GM12878 (cell line): ENCODE results near the gene EFTUD2. TPM values are rescaled to one million over a fixed set of nuclear protein-coding genes. Genes with fewer than 3 reads are reported as not detected.

Experiments
- ATAC-seq: fragments of 200-7000 bp; cut with Tn5 transposase; 3 replicates; pipeline ENCODE4 v1.9.1; 2020; ENCODE audit warnings: mild to moderate bottlenecking, moderate library complexity
- BruUV-seq: library from RNA; stranded (reverse); fragments of 400-500 nt; replicated peaks from 2 replicates; lab custom pipeline; 2021; lab: Mats Ljungman, UMichigan
- CTCF ChIA-PET: fragments of 300-600 bp; sonication (Branson Sonifier 250); formaldehyde crosslinking; extraction: SDS; loops from one replicate; lab custom pipeline; 2021; ENCODE audit warnings: inconsistent platforms; lab: Yijun Ruan, JAX
- POLR2A ChIA-PET: fragments of 350-600 bp; formaldehyde crosslinking; extraction: SDS; loops from one replicate; lab custom pipeline; 2021; ENCODE audit warnings: inconsistent platforms; lab: Charles Lee
- RAD21 ChIA-PET: fragments of 300-600 bp; sonication (Branson Sonifier 250); formaldehyde crosslinking; loops from one replicate; lab custom pipeline; 2023; ENCODE audit warnings: antibody characterized with exemption; ENCODE audit not compliant: unreplicated experiment; lab: Charles Lee
- SMC1A ChIA-PET: fragments of 300-600 bp; sonication (Branson Sonifier 250); formaldehyde crosslinking; loops from one replicate; lab custom pipeline; 2023; ENCODE audit not compliant: unreplicated experiment, uncharacterized antibody; lab: Charles Lee
- DNase-seq: peaks from one replicate; pipeline ENCODE4 v3.0.0-alpha.2; 2011; ENCODE audit warnings: low read depth, low spot score
- FAIRE-seq: peaks from 3 replicates; lab custom pipeline; 2011; peaks lifted over from hg19 to GRCh38; lab: Jason Lieb, UNC
- H2AFZ ChIP-seq: 2 replicates; pipeline ENCODE4 v1.6.0; 2011; ENCODE audit warnings: low read depth, low read length, control low read depth; ENCODE audit not compliant: control insufficient read depth
- H3K27ac ChIP-seq: 2 replicates; pipeline ENCODE4 v1.5.1; 2011; ENCODE audit warnings: control low read depth; ENCODE audit not compliant: control insufficient read depth, insufficient read depth
- H3K27me3 ChIP-seq, 2 experiments: replicated peaks in 1 of 2; 2 replicates each; pipeline versions ENCODE4 v1.6.0 to v1.6.1; 2011; ENCODE audit warnings: low read length in 1 of 2; ENCODE audit not compliant: control insufficient read depth in 2 of 2, insufficient read depth in 2 of 2
- H3K36me3 ChIP-seq, 2 experiments: 2 replicates each; pipeline ENCODE4 v1.5.1; 2011; ENCODE audit warnings: low read length in 1 of 2; ENCODE audit not compliant: control insufficient read depth in 2 of 2, insufficient read depth in 2 of 2
- H3K4me1 ChIP-seq: 2 replicates; pipeline ENCODE4 v1.6.1; 2011; ENCODE audit warnings: mild to moderate bottlenecking, low read length, moderate library complexity, mixed read lengths; ENCODE audit not compliant: control insufficient read depth, insufficient read depth
- H3K4me2 ChIP-seq: 2 replicates; pipeline ENCODE4 v1.6.0; 2011; ENCODE audit warnings: control low read depth; ENCODE audit not compliant: control insufficient read depth, insufficient read depth
- H3K4me3 ChIP-seq: fragments of 200-600 bp; sonication (generic); 2 replicates; pipeline ENCODE4 v1.5.1; 2016
- H3K79me2 ChIP-seq: 2 replicates; pipeline ENCODE4 v1.6.0; 2011; ENCODE audit warnings: low read length; ENCODE audit not compliant: control insufficient read depth, insufficient read depth
- H3K9ac ChIP-seq: 2 replicates; pipeline ENCODE4 v1.8.0; 2011; ENCODE audit warnings: low read length, control low read depth, mixed read lengths; ENCODE audit not compliant: control insufficient read depth, insufficient read depth
- H3K9me3 ChIP-seq: replicated peaks from 3 replicates; pipeline ENCODE4 v1.5.1; 2011; ENCODE audit warnings: mild to moderate bottlenecking, low read length; ENCODE audit not compliant: control insufficient read depth, insufficient read depth
- H4K20me1 ChIP-seq: 2 replicates; pipeline ENCODE4 v1.6.0; 2011; ENCODE audit not compliant: control insufficient read depth, insufficient read depth
- ATF7 ChIP-seq: fragments of 450-650 bp; IDR thresholded peaks from 2 replicates; pipeline ENCODE4 v1.6.1; 2016; ENCODE audit warnings: low read depth, mild to moderate bottlenecking
- E2F4 ChIP-seq: IDR thresholded peaks from 2 replicates; pipeline ENCODE4 v1.6.1; 2012; ENCODE audit warnings: low read depth, low read length, improper control_type of control experiment
- JUND ChIP-seq: IDR thresholded peaks from 2 replicates; pipeline ENCODE4 v1.6.1; 2012; ENCODE audit warnings: low read depth, mild to moderate bottlenecking, low read length, improper control_type of control experiment, moderate library complexity
- NR2C2 ChIP-seq: IDR thresholded peaks from 2 replicates; pipeline ENCODE4 v1.6.1; 2011; ENCODE audit warnings: borderline replicate concordance, low read depth; ENCODE audit not compliant: control insufficient read depth, insufficient read length
- NR2F1 ChIP-seq: fragments of 450-650 bp; conservative IDR thresholded peaks from 2 replicates; pipeline ENCODE4 v1.6.1; 2017; ENCODE audit warnings: mild to moderate bottlenecking
- RAD21 ChIP-seq: IDR thresholded peaks from 2 replicates; pipeline ENCODE4 v1.6.1; 2011; ENCODE audit warnings: mild to moderate bottlenecking, low read depth, low read length, moderate library complexity; ENCODE audit not compliant: insufficient read depth
- RB1 ChIP-seq: fragments of 450-650 bp; formaldehyde crosslinking; IDR thresholded peaks from 2 replicates; pipeline ENCODE4 v1.6.1; 2017; ENCODE audit warnings: mild to moderate bottlenecking, borderline replicate concordance
- SUPT20H ChIP-seq: IDR thresholded peaks from 2 replicates; pipeline ENCODE4 v1.6.1; 2011; ENCODE audit warnings: low read depth, mild to moderate bottlenecking, low read length, moderate library complexity, borderline replicate concordance; ENCODE audit not compliant: control insufficient read depth
- WGBS: methylation state at CpG from one replicate; pipeline ENCODE4 v1.1.6; 2016; ENCODE audit warnings: low lambda C conversion rate; ENCODE audit not compliant: insufficient replicate concordance, insufficient coverage; ENCODE audit errors: missing lambda C conversion rate; 5-methylcytosine and 5-hydroxymethylcytosine counted together
- in situ Hi-C: fragments of 300-500 bp; cut with MboI; formaldehyde crosslinking; loops from 9 replicates; pipeline ENCODE4 v1.14.3; 2018; ENCODE audit warnings: mixed read lengths
- intact Hi-C: fragments of 100-400 bp; cut with micrococcal nuclease; formaldehyde crosslinking; loops from one replicate; pipeline ENCODE4 v1.14.2; 2022; ENCODE audit not compliant: unreplicated experiment
- polyA plus RNA-seq, 11 experiments: library from polyadenylated mRNA; depleted of rRNA in 4 of 11; unstranded in 6 of 11; stranded (reverse) in 5 of 11; fragments of >200 nt; fragmentation: Nextera tagmentation in 4 of 11; fragmentation: Illumina TruSeq in 1 of 11; extraction: Ambion mirVana in 4 of 11; extraction: Trizol in 1 of 11; gene quantifications; 1 replicate in 1 of 11; 2 replicates in 10 of 11; pipeline versions ENCODE4 v1.2.1 to v1.2.3, GENCODE V29; 2011 to 2016; ENCODE audit warnings: inconsistent platforms in 2 of 11, missing spikeins in 2 of 11, low read depth in 1 of 11
- total RNA-seq, 4 experiments: library from RNA; depleted of rRNA in 3 of 4; stranded (reverse); fragments of >200 nt in 3 of 4; fragmentation: Illumina TruSeq in 1 of 4; extraction: Trizol in 1 of 4; gene quantifications; 2 replicates each; pipeline versions ENCODE4 v1.2.1 to v1.2.3, GENCODE V29; 2013 to 2021
- TF ChIP-seq, protein P1 (sequence below): IDR thresholded peaks from 2 replicates; pipeline ENCODE4 v1.6.1; 2012; ENCODE audit warnings: low read depth, low read length, improper control_type of control experiment

EFTUD2 gene
- total and polyA plus RNA-seq, 10 of the 15 experiments (the other 5 are each of a cell fraction or from before 2014, with no cell fraction given), result 33.0 to 198 (median 126) TPM

DNA sequence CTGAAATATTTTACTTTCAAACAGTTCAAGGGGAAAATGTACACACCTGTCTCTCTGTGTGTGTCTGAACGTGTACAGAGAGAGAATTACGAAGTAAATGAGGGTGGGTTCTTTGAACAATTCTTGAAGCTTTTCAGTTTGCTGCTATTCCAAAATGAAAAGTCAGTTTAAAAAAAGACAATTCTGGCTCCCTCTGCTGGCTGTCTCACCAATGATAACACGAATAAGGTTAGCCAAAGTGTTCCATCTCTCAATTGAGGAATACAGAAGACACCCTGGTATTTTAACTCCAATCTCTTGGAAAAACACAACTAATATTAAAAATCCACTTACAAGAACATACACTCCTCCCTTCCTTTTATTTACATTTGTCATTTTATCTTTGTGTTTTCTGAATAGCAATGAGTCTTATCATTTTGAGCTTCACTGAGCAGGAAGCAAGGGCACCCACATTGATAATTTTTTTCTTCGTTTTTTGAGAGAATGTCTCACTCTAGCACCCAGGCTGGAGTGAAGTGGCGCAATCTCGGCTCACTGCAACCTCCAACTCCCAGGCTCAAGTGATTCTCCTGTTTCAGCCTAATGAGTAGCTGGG, 20.5 kb downstream of the EFTUD2 start (continued):
- peak; percentile 34 for TF ChIP-seq RAD21

- RAD21 ChIA-PET, result interaction anchor here (1.4 kb wide), 1 partner anchor 97 kb away, joined by 5 read pairs; no protein-coding TSS in a partner anchor
- 81% methylated on average over 5 of the region's 5 CpGs for WGBS
- CTCF ChIA-PET, result interaction anchor here (0.7 to 0.9 kb wide), 3 partner anchors 8 to 99 kb away, joined by 3 to 4 read pairs (median 3); no protein-coding TSS in a partner anchor
These were observed 22.1 kb downstream of the EFTUD2 start for GRCh38 chr17:44877121-44877520.

DNA sequence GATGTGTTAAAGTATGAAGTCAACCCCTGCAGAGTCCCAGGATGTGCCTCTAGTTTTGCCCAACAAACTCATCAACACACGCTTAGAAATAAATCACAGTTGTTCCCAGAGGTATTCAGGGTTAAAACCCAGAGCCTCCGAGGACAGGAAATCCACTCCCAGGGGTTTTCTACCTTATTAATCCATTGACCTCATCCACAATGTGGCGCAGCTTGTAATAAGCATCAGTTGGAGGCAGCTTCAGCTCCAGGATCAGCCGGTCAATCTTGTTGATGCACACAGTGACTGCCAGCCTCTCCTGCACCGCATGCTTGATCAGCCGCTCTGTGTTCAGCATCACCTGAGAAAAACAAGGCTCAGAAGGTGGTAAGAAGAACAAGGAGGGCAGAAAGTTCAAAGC, 23.5 kb downstream of the EFTUD2 start:
- Histone ChIP-seq H3K27ac (no peak overlapping the region), H3K27me3 (no peaks in the 10 kb centered on the region)
- no peak for FAIRE-seq
- ChIA-PET SMC1A (interaction anchor here (1.1 kb wide), 1 partner anchor 9 kb away, joined by 4 read pairs; no protein-coding TSS in a partner anchor), POLR2A (no interaction called here)
- intact Hi-C loops, result no loop called here
- no TSS peak for BruUV-seq
- TF ChIP-seq NR2C2, result no peak
- TF ChIP-seq, protein P1, sequence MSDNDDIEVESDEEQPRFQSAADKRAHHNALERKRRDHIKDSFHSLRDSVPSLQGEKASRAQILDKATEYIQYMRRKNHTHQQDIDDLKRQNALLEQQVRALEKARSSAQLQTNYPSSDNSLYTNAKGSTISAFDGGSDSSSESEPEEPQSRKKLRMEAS, result no peak
- no peak for TF ChIP-seq RAD21
- TF ChIP-seq ATF7, result no peak
- TF ChIP-seq E2F4, result no peak
- no peak for TF ChIP-seq RB1
- TF ChIP-seq JUND, result no peak
- TF ChIP-seq SUPT20H, result no peak
- TF ChIP-seq, all 136 proteins: peak for 0
- H3K9ac ChIP-seq, result no peak overlapping the region
- no peak for ATAC-seq
- H3K79me2 ChIP-seq, result no peaks in the 10 kb centered on the region
- H4K20me1 ChIP-seq, result no peaks in the 10 kb centered on the region
- DNase-seq, result no peak
- H3K9me3 ChIP-seq, result no peaks in the 10 kb centered on the region
- H3K4me3 ChIP-seq, result no peak overlapping the region
- H3K4me2 ChIP-seq, result no peak overlapping the region
- 77% methylated on average over 6 of the region's 6 CpGs for WGBS
- peaks cover 20 to 40% of the 10 kb centered on the region in 2 experiments for H3K36me3 ChIP-seq
- H3K4me1 ChIP-seq, result no peaks in the 10 kb centered on the region
- CTCF ChIA-PET, result interaction anchor here (1.8 kb wide), 1 partner anchor 11 kb away, joined by 5 read pairs; no protein-coding TSS in a partner anchor
- RAD21 ChIA-PET, result no interaction called here
- in situ Hi-C loops, result no loop called here
- no peak overlapping the region for H2AFZ ChIP-seq

More at GRCh38 chr17:44877121-44877520, 22.1 kb downstream of the EFTUD2 start:
- ATAC-seq, result no peak
- DNase-seq, result no peak
- in situ Hi-C loops, result no loop called here
- H3K9ac ChIP-seq, result no peak overlapping the region
- H3K9me3 ChIP-seq, result no peaks in the 10 kb centered on the region
- no peak for FAIRE-seq
- H3K4me1 ChIP-seq, result no peaks in the 10 kb centered on the region
- no peaks in the 10 kb centered on the region for H3K27me3 ChIP-seq
- no peak overlapping the region for H3K4me2 ChIP-seq
- H3K79me2 ChIP-seq, result no peaks in the 10 kb centered on the region
- ChIA-PET POLR2A (no interaction called here), SMC1A (interaction anchor here (1.1 kb wide), 1 partner anchor 99 kb away, joined by 3 read pairs; no protein-coding TSS in a partner anchor)
- BruUV-seq, result no TSS peak
- no peak overlapping the region for H3K27ac ChIP-seq
- intact Hi-C loops, result no loop called here
- no peak overlapping the region for H3K4me3 ChIP-seq
- H2AFZ ChIP-seq, result no peak overlapping the region
- peaks cover 14 to 38% of the 10 kb centered on the region in 2 experiments for H3K36me3 ChIP-seq
- no peak for TF ChIP-seq NR2F1
- TF ChIP-seq, all 136 proteins: peak for 0
- no peaks in the 10 kb centered on the region for H4K20me1 ChIP-seq
